DMS 273 (cell line): Measurements from ENCODE around the gene NACC2.

Experiments used
- DNase-seq: peaks from one replicate; lab custom pipeline; 2025; ENCODE audit not compliant: unreplicated experiment; lab: John Stamatoyannopoulos, UW

The NACC2 gene

DNA sequence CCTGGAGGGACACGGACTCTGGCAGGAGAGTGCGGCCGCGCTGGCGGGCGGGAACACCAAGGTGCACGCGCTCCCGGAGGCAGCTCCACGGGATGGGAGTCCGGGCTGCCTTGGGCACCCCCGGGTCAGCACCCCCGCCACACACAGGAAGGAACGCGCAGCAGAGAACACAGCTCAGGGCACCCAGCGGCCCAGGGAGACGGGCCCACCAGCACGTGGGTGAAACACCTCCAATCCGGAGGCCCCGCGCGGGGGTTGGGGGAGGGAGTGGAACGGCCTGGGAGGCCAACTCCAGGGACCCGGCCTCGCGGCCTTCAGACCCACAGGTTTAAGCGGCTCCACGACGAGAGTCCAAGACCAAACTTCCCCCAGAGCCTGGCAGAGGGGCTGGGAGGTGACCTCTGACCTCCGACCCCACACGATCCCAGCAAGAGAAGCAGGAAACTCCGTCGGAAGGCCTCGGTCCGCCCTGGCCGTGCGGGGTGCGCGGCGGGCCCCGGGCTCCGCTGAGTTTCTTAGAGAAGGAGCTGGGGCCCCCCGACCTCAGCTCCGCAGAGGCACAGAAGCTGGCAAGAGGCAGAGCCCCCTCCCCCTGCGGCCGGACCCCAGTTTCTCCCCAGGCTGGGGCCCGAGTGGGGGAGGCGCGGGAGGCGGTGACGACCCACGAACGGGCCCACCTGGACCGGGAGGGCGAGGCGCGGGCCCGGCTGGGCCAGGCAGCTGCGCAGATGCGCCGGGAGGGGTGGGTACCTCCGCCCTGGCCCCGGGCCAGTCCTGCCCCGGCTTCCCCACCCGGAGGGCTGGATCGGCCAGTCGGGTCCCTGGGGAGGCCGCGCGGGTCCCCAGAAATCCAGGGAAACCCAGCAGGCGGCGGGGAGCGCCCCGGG lies 851 bp downstream of the NACC2 start:
- DNase-seq, result peak; percentile 63

DNA sequence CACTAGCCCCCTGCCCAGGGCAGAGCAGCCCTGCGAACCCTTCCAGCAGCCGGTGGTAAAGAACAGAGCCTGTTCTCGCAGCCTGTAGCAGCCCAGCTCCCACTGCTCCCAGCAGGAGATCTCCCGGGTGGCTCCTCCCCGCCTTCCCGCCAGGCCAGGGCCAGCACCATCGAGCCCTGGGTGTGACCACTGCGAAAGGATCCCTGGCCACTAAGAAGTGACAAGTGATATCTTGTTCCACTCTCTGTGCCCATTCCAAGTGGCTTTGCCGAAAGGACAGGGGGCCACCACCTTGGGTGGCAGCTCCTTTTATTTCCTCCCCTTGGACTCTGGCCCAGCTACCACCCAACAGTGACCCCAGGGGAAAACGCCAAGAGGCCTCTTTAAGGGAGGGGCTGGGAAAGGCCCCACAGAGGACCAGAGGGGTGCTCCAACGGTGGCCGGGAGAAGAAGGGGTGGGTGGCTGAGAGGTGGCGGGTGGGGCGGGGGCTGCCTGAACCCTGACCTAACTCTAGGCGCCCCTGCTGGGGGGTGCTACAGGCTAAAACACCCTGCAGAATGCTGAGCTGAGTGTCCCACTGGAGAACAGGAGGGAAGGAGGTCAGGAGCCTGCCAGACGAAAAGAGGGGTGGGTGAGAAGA lies 1.6 kb downstream of the NACC2 start:
- no peak for DNase-seq

DNA sequence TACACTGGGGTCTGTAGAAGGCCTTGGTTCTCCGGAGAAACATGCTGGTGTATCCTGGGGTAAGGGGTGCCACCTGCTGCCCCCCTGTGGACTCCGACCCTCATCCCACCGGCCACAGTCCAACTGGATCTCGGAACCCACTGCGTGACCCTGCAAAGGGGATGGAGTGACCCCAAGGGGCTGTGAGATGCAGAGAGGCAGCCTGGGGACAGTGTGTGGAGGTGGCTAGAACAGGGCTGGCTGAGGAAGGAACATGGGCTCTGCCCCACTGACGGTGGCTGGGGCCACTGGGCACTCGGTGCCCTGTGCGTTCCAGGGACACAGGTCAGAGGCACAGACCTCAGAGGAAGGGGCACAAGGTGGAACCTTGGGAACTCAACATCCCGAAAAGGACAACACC lies 2.3 kb downstream of the NACC2 start:
- no peak for DNase-seq

DNA sequence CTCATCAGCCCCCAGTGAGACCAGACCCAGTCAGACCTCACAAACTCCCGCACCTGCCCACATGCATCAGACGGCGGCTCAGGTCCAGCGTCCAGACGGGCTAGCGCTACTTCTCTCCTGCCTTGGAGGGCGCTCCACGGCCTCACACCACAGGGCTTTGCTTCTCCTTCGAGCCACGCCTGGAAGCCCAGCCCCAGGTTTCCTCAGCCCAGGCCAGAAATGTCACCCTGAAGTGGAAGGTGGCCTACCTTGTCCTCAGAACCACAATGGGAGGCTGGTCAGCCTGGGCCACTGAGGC lies 2.8 kb downstream of the NACC2 start:
- DNase-seq, result no peak

DNA sequence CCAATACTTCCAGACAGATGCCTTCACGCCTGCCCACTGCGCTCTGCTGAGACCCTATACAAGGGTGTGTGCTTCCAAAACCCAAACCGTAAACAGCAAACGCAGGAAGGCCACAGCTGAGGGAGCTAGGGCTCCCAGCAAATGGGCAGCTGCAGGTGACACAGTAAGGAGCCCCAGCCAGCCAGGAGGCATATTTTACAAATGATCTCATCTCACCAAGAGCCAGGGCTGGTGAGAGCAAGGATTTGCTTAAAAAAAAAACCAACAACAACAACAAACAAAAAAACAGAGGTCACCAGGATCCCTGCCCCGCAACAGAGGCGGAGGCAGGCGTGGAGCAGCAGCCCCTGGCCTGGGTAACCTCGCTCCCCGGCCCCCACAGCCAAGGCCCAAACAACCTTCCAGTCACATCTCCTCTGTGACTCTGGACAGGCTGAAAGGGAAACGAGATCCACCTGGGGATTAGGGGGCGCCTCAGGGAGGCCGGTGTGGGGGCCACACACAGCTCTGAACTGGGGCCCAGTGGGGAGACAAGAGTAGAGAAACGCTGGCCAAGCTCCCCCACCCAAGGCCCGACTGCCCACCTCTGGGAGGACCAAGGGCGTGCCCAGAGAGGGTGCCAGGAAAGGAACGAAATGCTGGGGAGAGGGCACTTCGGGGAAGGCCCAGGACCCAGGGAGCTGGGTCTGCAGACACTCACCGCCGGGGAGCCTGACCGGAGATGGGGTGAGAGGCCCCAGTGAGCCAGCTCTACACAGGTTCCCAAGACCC lies 3.3 kb downstream of the NACC2 start:
- no peak for DNase-seq

DNA sequence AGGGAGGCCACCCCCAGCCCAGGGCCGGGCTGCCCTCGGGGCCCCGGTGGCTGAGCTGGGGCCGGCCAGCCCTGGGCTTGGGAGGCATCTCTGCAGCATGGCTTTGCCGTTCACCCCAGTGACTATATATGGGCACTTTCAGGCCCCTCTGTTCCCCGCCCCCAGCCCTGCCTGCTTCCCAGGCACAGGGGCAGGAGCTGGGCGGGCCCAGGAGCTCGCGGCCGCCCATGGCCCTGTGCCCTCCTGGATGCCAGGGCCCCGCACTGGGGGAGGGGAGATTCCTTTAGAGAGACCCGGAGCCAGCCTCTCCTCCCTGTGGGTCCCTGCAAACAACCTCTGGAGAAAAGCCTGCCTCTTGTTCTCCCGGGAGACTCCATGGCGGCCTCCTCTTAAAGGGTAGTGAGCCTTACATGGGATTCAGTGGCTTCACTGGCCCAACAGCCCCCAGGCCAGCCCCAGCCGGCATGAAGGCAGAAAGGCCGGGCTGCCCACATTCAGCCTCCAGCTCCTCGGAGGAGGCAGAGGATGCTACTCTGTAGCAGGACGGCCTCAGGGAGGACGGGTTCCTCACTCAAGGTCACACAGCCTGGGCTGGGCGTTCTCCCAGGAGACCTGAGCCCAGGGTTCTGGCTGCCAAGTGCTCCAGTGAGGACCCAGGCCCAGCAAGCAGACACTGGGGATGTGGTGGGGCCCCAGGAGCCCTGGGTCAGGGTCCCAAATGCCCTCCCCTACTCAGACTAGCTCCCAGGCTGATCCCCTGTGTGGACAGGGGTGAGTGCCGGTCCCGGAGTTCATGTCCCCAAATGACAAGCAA lies 4.1 kb downstream of the NACC2 start:
- DNase-seq, result no peak

DNA sequence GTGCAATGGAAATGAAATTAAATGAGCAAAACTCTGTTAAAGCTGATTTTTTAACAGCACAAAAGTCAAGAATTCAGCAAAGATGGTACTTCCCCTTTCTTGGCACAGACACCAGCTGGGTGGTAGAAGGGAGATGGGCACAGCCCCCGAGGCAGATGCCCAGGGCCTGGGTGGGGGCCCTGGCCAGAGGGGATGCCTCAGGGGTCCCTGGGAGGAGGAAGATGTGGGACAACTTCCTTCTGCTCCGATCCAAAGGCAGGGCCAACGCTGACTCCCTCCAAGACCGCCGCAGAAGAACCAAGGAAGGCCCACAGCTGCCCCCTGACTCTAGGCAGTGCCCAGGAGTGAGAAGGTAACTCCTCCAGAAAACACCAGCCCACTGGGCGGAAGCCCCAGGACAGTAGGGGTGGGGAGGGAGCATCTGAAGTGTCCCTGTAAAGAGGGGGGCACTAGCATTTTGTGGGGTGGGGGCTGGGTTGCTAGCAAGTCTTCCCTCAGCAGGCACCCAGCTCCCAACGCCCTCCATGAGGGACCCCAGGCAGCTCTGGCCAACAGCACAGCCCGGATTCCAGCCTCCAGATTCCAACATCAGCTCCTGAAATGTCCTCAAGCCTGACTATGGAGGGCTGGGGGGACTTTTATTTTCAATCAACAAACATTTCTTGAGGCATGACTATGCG lies 4.9 kb downstream of the NACC2 start:
- DNase-seq, result no peak

DNA sequence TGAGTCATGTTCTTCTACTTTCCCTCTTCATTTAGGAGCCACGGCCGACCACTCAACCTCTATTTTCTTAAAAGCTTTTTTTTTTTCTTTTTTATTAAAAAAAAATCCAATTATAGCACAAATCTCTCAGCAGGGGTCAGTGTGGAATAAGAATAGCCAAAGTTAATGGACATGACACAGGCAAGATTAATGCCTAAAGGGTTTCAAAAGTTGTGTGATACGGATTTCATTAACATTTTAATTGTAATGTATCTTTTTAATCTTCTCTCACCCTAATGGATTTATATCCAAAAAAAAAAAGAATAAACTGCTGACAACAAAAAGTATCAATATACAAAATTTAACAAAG lies 5.4 kb downstream of the NACC2 start:
- DNase-seq, result peak; percentile 47

DNA sequence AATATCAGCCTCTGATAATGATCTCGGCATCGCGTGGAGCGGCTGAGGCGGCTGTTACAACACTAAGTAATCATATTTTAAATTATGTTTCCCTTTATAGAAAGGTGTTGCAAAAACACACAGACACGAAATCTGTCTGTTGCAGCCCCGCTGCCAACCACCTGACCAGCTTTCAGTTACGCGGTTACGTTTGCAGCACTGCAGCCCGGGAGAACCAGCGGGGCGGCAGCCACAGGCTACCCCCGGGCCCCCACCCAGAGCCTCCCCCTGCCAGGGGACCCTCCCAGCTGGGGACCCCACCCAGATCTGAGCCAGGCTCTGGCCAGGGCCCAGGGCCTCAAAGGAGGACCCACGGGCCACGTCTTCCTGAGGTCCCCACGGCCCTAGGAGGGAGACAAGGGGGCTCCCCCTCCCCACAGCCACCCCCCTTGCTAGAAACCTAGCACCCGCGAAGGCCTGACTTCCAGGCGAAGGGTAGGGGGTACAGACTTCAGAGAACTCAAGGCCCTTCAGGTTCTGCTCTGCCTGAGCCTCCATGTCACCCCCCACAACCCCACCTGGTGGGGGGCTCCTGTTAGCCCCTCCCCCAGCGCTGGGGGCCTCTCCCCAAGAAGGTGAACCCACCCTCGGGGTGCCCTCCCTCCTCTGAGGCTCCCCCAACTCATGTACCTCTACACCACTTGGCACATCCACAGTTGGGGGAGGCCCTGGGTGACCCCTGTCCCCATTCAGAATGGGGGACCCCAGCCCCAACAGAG lies 6.0 kb downstream of the NACC2 start:
- DNase-seq, result peak; percentile 31

DNA sequence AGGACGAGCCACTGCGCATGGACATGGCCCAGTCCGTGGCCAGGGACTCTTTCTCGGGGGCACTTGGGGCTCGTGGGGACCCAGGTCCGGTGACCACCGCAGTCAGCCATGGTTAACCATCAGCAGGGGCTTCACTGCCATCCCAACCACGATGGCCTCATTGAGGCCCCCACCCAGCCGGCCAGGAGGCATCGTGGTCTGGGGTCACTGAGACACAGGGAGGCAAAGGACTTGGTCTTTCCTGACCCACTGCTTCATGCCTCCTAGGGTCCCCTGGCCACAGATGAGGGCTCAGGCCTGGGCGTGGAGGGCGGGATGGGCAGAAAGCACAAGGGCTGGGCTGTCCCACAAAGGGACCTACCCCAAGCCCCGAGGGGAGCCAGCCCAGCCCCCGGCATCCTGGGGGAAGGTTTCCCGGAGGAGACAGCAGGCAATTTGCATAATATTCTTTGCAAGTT lies 6.6 kb downstream of the NACC2 start:
- DNase-seq, result no peak

DNA sequence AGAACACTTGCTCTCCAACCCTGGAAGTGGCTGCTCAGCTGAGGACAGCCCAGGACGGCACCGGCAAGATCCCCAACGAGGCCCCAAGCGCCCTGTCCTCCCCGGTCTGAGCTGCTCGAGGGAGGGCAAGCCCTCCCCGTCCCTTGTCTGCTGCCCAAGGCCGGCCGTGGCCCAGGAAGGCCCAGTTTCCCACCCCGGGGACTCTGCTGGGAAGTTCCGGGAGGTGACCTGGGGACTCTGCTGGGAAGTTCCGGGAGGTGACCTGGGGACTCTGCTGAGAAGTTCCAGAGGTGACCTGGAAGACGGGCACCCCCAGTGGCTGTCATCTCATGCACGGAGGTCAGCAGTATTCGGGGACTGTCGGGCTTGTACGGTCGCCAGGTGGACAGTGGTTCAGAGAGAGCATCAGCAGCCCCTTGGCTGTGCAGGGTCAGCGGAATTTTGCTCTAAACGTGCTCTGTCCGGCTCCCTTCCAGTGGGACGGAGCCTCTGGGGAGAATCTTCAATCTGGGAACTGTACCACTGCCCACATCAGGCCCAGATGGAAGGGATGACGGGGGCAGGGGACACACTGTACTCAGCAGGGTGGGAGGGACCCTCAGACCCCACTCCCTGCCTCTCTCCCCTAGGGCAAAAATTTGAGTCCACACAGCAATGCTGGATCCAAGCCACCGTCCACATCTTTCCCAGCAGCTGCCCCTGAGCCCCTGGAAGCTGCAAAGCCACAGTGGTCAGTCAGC lies 7.2 kb downstream of the NACC2 start:
- DNase-seq, result no peak

DNA sequence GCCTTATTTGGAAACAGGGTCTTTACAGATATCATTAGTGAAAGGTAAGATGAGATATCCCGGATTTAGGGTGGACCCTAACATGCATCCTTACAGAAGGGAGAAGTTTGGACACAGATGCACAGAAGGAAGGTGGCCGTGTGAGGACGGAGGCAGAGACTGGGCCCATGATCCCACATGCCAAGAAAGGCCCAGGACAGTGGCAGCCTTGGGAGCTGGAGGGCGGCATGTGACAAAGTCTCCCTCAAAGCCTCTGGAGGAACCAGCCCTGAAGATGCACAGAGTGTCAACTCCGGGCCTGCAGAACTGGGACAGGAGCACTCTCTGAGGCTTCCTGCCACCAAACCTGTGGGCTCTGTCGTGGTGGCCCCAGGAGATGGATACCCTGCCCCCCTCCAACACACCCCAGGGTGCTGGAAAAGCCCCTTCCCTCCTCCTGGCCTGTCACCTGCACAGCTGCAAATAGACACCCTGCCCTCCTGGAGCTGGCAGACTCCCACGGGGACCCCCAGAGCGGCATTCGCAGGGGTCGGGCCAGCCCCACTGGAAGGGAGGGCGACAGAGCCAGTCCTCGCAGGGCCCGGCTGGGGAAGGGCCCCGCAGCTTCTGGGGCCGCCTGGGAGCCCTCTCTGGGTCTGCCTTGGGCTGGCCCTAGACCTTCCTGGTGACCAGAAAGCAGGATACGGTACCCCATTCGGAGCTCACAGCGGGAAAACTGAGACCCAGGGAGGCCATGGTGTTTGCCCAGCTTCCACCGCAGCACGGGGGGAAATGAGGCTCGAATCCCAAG lies 7.9 kb downstream of the NACC2 start:
- DNase-seq, result no peak

DNA sequence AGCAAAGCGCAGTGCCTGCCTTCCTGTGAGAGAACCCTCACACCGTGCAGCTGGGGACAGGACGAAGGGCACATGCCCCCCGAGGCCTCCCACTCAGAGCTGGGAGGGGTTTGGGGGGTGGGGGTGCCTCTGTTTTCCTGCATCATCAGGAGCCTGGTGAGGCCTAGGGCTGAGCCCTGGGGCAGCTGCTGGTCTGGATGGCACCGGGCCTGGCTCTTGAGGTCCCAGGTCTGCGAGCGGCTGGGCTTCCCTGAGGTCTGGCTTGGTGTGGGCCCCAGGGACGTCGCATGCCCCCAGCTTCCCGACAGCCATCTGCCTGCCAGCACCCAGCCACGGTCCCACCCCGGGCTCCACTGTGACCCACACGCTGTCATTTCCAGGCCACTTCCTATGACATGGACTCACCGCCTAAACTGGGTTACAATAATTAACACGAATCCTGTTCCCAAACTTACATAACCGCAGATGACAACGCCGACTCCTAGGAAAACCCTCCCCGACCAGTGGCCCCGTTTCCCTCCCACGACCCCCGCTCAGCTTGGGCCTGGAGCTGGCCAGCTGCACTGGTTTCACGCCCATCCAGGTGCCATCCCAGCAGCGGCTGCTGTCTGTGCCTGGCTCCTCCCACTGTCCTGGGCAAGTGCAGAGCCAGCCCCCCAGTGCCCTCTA lies 8.7 kb downstream of the NACC2 start:
- no peak for DNase-seq

DNA sequence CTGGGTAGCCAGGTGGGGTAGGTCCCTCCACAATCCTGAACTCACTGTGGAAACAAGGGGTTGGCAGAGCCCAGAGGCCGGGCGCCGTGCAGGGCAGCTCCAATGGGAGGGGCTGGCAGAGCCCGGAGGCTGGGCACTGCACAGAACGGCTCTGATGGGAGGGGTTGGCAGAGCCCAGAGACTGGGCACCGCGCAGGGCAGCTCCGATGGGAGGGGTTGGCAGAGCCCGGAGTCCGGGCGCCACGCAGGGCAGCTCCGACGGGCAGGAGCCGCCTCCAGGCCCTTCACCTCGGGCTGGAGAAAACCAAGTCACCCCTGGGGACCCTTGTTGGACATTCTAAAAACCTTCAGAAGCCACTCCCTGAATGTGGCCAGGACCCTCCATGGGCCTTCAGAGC lies 9.3 kb downstream of the NACC2 start:
- DNase-seq, result no peak

DNA sequence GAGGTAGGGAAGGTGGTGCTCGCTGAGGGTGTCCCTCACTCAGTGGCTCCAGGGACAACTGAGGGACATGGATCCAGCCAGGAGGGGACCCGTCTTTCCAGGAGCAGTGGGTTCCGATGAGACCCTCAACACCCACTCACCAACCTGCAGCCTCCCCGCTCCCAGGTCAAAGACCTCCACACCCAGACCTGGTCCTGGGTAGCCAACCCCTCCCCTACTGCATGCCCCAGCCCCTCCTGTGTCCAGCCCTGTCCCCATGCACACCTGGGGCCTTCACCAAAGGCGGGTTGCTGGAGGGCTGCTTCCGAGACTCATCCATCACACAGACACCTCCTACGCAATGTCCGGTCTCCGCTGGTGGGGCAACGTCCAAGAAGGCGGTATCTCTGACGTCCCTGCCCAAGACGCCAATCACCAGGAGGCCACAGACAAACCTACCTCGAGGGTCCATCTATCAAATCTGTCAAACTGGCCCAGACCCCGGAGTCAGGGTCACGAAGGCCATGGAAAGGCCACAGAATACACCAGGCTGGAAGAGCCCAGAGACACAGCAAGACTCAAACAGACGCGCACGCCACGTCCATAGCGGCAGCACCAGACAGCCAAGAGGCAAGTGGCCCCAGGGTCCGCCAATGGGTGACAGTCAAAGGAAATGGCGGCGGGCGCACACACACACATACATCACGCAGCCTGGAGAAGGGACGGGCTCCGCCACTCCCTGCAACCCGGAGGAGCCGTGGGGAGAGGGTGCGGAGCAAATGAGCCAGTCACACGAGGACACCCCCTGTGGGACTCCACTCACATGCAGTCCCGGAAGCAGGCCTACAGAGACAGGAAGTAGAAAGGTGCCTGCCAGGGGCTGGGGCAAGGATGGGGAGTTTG lies 10.8 kb downstream of the NACC2 start:
- DNase-seq, result no peak

DNA sequence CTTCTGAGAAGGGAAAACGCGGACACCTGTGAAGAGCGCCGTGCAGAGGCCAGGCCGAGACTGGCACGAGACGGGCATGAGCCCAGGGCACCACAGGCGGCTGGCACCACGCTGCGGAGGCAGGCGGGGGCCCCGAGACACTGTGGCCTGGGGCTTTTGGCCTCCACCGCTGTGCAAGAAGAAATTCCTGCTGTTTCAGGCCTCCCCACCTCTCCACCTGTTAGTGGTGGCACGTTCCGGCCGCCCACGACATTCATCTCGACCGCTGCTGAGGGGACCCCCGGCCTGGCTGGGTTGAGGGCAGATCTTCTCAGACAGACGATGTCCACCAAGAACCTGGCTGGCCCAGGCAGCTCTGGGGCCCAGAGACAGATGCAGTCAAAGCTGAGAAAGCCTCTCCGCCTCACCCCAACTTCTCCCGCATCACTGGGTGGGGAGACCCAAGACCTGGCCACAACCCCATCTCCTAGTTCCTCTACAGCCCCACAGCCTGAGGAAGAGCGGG lies 11.5 kb downstream of the NACC2 start:
- no peak for DNase-seq
